Stimulated activated CD4-positive, alpha-beta T cell treated with anti-CD3 and anti-CD28 coated beads, Interleukin-2, amount 100 ng/mL, for 24 hours (primary cell): ENCODE measurements around the gene PLXDC1.

Source experiments
- DNase-seq, 2 donors: peaks; one replicate each; pipeline ENCODE4 v3.0.0-alpha.2; 2020

PLXDC1 gene

GRCh38 chr17:39094607-39095308 is 56.7 kb downstream of the PLXDC1 start:
- DNase-seq: no peak

GRCh38 chr17:39092692-39093230 is 58.7 kb downstream of the PLXDC1 start:
- no peak for DNase-seq

- no peak for DNase-seq
Observed at GRCh38 chr17:39090908-39091665, 60.4 kb downstream of the PLXDC1 start.

GRCh38 chr17:39090400-39090799 is 61.0 kb downstream of the PLXDC1 start:
- no peak for DNase-seq

- no peak for DNase-seq
Observed at GRCh38 chr17:39084558-39084957, 66.9 kb downstream of the PLXDC1 start.

- no peak for DNase-seq
Observed at GRCh38 chr17:39083270-39083669, 68.2 kb downstream of the PLXDC1 start.

- DNase-seq: no peak
Observed at GRCh38 chr17:39082482-39082881, 69.0 kb downstream of the PLXDC1 start.

- no peak for DNase-seq
Observed at GRCh38 chr17:39081851-39082250, 69.6 kb downstream of the PLXDC1 start.

GRCh38 chr17:39080421-39081078 is 70.9 kb downstream of the PLXDC1 start:
- no peak for DNase-seq

- no peak for DNase-seq
Observed at GRCh38 chr17:39079836-39080235, 71.6 kb downstream of the PLXDC1 start.

GRCh38 chr17:39077866-39078265 is 73.6 kb downstream of the PLXDC1 start:
- no peak for DNase-seq

GRCh38 chr17:39077252-39077651 is 74.2 kb downstream of the PLXDC1 start:
- no peak for DNase-seq

GRCh38 chr17:39074676-39075075 is 76.8 kb downstream of the PLXDC1 start:
- DNase-seq: no peak

GRCh38 chr17:39073916-39074315 is 77.5 kb downstream of the PLXDC1 start:
- DNase-seq: no peak

GRCh38 chr17:39073353-39073752 is 78.1 kb downstream of the PLXDC1 start:
- no peak for DNase-seq

GRCh38 chr17:39071573-39071972 is 79.9 kb downstream of the PLXDC1 start:
- no peak for DNase-seq

GRCh38 chr17:39069114-39069756 is 82.2 kb downstream of the PLXDC1 start:
- DNase-seq: no peak

- no peak for DNase-seq
Observed at GRCh38 chr17:39064819-39065218, 86.6 kb downstream of the PLXDC1 start.

- DNase-seq: no peak
Observed at GRCh38 chr17:39064374-39064773, 87.1 kb downstream of the PLXDC1 start.

- no peak for DNase-seq
Observed at GRCh38 chr17:39063681-39064069, 87.8 kb downstream of the PLXDC1 start.

GRCh38 chr17:39062846-39063680 is 88.4 kb downstream of the PLXDC1 start:
- no peak for DNase-seq

GRCh38 chr17:39058524-39058923 is 92.9 kb downstream of the PLXDC1 start:
- no peak for DNase-seq
